ENCODE measurements around the gene TEAD4.

DNA sequence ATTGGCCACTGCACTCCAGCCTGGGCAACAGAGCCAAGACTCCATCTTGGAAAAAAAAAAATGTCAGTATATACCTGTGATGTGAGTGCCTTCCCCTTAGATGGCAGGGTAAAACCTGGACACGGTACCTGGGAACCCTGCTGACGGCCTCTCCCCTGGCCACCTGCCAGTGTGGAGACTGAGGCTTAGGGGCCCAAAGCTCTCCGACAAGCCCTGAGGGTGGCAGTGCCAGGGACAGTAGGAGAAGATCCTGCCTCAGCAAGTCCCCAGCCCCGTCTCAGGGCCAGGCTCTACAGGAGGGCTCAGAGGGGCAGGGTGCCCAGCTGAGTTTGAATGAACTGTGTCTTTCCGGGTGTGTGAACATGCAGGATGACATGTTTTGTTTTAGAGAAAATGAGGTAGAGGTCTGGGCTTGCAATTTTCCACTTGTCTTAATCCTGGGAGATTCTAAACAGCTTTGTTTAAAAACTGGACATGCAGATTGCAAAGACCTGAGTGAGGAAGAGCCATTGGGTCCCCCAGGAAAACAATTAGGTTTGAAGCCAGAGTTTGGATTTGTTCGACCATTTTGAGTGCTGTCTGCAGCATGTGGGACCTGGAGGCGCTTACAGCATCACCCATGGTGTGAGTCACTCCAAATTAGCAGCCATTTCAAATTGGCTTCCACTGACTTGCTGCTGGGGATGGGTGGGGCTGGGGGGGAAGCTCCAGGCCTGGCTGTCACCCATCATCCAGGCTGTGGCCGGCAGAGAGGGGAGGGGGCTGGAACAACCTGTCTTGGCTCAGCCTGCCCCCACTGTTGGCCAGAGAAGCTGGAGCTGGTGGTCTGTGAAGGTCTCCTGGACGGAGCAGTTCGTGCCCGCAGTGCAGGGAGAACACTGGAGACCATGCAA lies 128.8 kb downstream of the TEAD4 start:
- TF ChIP-seq, protein P1, sequence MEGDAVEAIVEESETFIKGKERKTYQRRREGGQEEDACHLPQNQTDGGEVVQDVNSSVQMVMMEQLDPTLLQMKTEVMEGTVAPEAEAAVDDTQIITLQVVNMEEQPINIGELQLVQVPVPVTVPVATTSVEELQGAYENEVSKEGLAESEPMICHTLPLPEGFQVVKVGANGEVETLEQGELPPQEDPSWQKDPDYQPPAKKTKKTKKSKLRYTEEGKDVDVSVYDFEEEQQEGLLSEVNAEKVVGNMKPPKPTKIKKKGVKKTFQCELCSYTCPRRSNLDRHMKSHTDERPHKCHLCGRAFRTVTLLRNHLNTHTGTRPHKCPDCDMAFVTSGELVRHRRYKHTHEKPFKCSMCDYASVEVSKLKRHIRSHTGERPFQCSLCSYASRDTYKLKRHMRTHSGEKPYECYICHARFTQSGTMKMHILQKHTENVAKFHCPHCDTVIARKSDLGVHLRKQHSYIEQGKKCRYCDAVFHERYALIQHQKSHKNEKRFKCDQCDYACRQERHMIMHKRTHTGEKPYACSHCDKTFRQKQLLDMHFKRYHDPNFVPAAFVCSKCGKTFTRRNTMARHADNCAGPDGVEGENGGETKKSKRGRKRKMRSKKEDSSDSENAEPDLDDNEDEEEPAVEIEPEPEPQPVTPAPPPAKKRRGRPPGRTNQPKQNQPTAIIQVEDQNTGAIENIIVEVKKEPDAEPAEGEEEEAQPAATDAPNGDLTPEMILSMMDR (IDR thresholded peaks at IDR 0.05) = no peak
- no peak for TF ChIP-seq POLR2A (IDR thresholded peaks at IDR 0.05)
